ENCODE data around the gene TNFAIP6.

TNFAIP6 gene

DNA sequence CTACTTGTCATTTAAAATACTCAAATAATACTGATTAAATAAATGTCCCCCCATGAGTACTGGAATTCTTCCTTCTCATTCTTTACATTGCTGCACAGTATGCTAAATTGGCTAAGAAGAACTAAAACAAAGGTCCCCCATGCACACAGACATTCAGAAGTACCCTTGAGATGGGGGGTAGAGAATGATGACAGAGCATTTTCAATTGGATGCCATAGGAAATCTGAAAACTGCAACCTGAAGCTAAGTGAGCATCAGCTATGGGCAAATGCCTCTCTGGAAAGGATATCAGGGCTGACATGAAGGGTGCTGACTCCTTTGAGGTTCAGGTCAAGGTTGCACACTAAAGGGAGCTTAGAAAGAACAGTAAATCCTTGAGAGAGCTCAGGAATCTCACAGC lies 10.1 kb upstream of the TNFAIP6 start:
- DNase-seq (ENCODE audit: insufficient read length, low spot score) (no peak), FAIRE-seq (no peak)
- TF ChIP-seq, protein P1, sequence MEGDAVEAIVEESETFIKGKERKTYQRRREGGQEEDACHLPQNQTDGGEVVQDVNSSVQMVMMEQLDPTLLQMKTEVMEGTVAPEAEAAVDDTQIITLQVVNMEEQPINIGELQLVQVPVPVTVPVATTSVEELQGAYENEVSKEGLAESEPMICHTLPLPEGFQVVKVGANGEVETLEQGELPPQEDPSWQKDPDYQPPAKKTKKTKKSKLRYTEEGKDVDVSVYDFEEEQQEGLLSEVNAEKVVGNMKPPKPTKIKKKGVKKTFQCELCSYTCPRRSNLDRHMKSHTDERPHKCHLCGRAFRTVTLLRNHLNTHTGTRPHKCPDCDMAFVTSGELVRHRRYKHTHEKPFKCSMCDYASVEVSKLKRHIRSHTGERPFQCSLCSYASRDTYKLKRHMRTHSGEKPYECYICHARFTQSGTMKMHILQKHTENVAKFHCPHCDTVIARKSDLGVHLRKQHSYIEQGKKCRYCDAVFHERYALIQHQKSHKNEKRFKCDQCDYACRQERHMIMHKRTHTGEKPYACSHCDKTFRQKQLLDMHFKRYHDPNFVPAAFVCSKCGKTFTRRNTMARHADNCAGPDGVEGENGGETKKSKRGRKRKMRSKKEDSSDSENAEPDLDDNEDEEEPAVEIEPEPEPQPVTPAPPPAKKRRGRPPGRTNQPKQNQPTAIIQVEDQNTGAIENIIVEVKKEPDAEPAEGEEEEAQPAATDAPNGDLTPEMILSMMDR (IDR thresholded peaks at IDR 0.05; ENCODE audit: insufficient read depth, missing control alignments), result no peak

DNA sequence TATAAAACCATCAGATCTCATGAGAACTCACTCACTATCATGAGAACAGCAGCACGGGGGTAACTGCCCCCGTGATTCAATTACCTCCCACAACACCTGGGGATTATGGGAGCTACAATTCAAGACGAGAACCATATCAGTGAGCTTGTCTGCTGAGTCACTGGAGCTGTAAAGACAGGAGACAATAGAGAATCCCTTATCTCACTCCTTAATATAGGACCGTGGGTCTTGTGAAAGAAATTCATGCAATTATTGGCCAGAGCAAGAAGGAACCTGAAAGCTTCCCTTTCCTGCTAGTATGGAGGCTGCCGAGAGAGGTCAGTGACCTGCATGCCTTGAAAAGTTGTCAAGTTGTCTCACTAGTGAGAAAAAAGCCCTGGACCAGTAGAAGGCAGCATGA lies 9.5 kb upstream of the TNFAIP6 start:
- FAIRE-seq, result no peak
- TF ChIP-seq, protein P1 (IDR thresholded peaks at IDR 0.05; ENCODE audit: insufficient read depth, missing control alignments), result no peak
- no peak for DNase-seq (ENCODE audit: insufficient read length, low spot score)

DNA sequence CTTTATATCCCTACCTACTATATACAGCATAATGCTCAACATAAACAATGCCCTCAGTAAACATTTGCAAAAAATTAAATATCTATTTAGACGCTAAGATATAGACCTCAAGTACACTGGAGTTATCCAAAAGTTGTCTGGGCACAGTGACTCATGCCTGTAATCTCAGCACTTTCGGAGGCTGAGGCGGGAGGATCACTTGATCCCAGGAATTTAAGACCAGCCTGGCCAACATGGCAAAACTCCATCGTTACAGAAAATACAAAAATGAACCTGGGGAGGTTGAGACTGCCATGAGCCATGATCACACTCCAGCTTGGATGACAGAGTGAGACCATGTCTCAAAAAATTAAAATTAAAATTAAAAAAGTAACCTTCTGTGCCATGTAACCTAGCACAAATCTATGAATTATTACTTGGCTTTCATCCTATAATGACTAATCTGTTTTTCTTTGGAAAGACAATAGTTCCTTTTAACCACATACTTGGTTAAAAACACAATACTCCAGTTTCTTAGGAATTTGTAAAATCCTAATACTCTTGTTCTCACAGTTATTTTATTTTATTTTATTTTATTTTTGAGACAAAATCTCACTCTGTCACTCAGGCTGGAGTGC lies 6.7 kb upstream of the TNFAIP6 start:
- TF ChIP-seq, protein P1 (IDR thresholded peaks at IDR 0.05; ENCODE audit: insufficient read depth, missing control alignments), result no peak

DNA sequence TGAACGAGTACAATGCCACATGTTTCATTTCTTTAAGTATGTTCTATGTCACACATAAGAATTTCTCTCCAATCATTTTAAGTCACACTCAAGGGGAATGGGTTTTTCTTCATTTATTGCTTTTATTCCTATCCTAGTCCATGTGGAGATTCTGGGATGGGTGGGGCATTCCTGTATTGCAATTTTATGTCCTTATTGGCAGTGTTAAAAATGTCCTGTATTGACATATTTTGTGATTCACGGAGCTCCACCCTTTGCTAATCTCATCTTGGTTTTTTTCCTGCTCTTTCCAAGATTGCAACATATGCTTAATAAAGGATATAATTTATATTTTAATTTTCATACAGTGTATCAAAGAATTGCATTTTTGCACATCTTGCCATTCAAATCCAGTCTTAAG lies 3.4 kb upstream of the TNFAIP6 start:
- TF ChIP-seq, protein P1 (IDR thresholded peaks at IDR 0.05; ENCODE audit: insufficient read depth, missing control alignments), result no peak
- DNase-seq (ENCODE audit: insufficient read length, low spot score) (no peak), FAIRE-seq (no peak)

More for the DNA sequence above, 6.7 kb upstream of the TNFAIP6 start:
- no peak for FAIRE-seq
- DNase-seq (ENCODE audit: insufficient read length, low spot score), result no peak

DNA sequence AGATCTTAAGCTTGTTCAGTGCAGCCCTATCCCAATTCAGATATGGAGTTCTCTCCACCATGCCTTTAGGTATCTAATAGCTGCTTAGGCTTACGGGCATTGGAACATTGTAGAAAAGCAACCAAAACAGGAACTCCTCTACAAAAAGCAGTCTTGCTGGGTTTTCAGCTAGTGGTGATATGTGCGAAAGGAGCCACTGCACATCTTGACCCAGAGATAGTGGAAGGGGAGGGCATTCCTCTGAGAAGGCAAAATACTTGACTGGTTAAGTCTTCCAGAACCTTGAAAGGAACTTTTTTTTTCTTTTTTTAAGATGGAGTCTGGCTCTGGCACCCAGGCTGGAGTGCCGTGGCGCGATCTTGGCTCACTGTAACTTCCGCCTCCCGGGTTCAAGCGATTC lies 2.6 kb upstream of the TNFAIP6 start:
- FAIRE-seq (no peak), DNase-seq (ENCODE audit: insufficient read length, low spot score) (no peak)
- TF ChIP-seq, protein P1 (IDR thresholded peaks at IDR 0.05; ENCODE audit: insufficient read depth, missing control alignments), result no peak

DNA sequence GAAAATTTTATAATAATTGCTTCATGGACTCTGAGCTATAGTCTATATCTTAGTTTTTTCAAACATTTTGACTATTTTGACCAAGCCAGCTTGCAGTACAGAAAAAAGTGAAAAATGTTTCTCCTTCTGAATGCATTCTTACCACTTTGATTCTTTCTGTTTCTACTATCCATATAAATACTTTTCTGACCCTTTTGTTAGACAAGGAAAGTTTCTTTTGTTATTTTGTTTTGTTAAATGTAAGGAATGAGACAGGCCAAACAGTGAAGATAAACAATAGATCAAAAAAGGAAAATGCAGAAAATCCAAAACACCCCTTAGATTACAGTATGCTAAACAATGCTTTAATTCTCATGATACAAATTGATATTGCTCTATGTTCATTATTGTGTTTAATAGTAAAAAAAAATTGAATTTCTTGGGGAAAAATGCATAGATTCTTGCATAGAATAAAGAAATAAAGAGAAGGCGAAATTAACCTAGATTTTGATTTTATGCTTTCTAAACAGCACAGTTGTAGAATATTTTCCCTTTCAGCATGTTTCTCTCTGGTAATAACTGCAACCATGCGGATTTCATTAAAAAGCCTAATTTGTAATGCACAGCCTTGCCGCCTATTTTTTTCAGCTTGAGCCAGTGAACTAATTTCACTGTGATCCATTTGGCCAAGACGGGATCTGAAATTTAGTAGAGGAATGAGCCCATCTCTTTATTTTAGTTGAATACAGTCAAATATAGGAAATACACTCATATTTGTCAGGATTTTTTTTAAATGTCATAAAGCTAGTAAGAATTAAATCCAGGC lies 976 bp downstream of the TNFAIP6 start:
- no peak for DNase-seq (ENCODE audit: insufficient read length, low spot score)
- FAIRE-seq, result no peak
- TF ChIP-seq, protein P1 (IDR thresholded peaks at IDR 0.05; ENCODE audit: insufficient read depth, missing control alignments), result no peak
